GM23248 (cell line): Measurements from ENCODE around the gene S100A4.

ENCODE experiments used
- EZH2 ChIP-seq: fragments of 200-600 bp; sonication (generic); IDR thresholded peaks from 2 replicates; pipeline ENCODE4 v1.6.1; 2018; ENCODE audit warnings: antibody characterized with exemption, mild to moderate bottlenecking; ENCODE audit not compliant: insufficient read depth, poor library complexity, severe bottlenecking
- EZH2phosphoT487 ChIP-seq: fragments of 200-600 bp; sonication (generic); IDR thresholded peaks from 2 replicates; pipeline ENCODE4 v1.6.1; 2018; ENCODE audit warnings: antibody characterized with exemption, moderate library complexity, mild to moderate bottlenecking, low read depth; ENCODE audit not compliant: insufficient read depth

GRCh38 chr1:153572569-153573015, 27.0 kb upstream of the S100A4 start:
- no peak for TF ChIP-seq EZH2
- no peak for TF ChIP-seq EZH2phosphoT487
